NK-92 treated with Interleukin-12 subunit alpha and Interleukin-12 subunit beta, amount 100 ng/mL, for 24 hours (cell line): ENCODE measurements around the gene CMPK1.

ENCODE experiments used
- DNase-seq: peaks from one replicate; lab custom pipeline; 2025; lab: John Stamatoyannopoulos, UW

CMPK1 gene

DNA sequence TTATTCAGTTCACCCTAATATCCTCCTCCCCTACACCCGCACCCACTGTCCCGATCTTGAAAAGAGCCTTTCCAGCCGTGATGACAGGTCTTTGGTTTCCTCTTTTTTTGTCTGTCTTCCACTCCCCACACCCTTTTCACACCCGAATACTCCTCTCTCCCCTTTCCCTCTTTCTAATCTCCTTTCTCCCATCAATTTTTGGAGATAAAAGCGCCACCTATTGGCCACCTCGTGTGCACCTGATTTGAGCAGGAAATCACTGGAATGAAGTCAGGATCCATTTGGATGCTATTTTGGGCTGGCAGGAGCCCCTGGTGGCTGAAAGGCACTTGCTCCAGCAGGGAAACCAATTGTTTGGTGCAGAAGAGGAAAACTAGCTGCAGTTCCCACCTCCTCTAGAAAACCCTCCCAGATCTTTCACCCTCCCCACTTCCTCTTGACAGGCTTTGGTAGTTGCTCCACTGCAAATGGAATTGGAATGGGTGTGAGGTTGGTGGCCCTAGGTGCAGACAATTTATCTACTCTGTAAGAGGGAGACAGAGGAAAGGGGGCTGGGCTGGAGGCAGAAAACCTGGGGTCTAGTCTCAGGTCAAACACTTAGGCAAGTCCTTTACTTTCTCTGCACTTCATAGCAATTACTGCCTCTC, 90.9 kb downstream of the CMPK1 start:
- no peak for DNase-seq
